ENCODE results near the gene ABCA8. TPM values are rescaled to one million over a fixed set of nuclear protein-coding genes. Genes with fewer than 3 reads are reported as not detected.
"Not testable (repeated sequence)": the region's sequence is repeated elsewhere in the genome, so short reads cannot be mapped to it uniquely, and the experiment has no call there.

Gene ABCA8
- total RNA-seq, 1 donor from 2014 or later, result 34.1 TPM

GRCh38 chr17:68961214-68961882, 6.2 kb upstream of the ABCA8 start:
- Mint-ChIP-seq H3K4me3 (ENCODE audit: unreplicated experiment) (no peak overlapping the region), H3K27me3 (ENCODE audit: unreplicated experiment) (no peaks in the 10 kb centered on the region), H3K36me3 (ENCODE audit: unreplicated experiment) (no peaks in the 10 kb centered on the region), H3K4me1 (ENCODE audit: unreplicated experiment) (peaks cover 1% of the 10 kb centered on the region), H3K27ac (ENCODE audit: unreplicated experiment) (no peak overlapping the region), H3K9me3 (ENCODE audit: unreplicated experiment) (no peaks in the 10 kb centered on the region)
- TF ChIP-seq CTCF (IDR thresholded peaks at IDR 0.05), result no peak
- DNase-seq (ENCODE audit: extremely low spot score, unreplicated experiment), result no peak

GRCh38 chr17:68959117-68959516, 3.9 kb upstream of the ABCA8 start:
- H3K4me1 Mint-ChIP-seq (ENCODE audit: unreplicated experiment), result peaks cover 17% of the 10 kb centered on the region
- not testable (repeated sequence) for H3K36me3 Mint-ChIP-seq (ENCODE audit: unreplicated experiment); DNase-seq (ENCODE audit: extremely low spot score, unreplicated experiment); H3K4me3 Mint-ChIP-seq (ENCODE audit: unreplicated experiment); H3K27ac Mint-ChIP-seq (ENCODE audit: unreplicated experiment); H3K27me3 Mint-ChIP-seq (ENCODE audit: unreplicated experiment); H3K9me3 Mint-ChIP-seq (ENCODE audit: unreplicated experiment)

GRCh38 chr17:68957944-68958343, 2.8 kb upstream of the ABCA8 start:
- Mint-ChIP-seq H3K27ac (ENCODE audit: unreplicated experiment) (no peak overlapping the region), H3K4me1 (ENCODE audit: unreplicated experiment) (peaks cover 26% of the 10 kb centered on the region), H3K9me3 (ENCODE audit: unreplicated experiment) (no peaks in the 10 kb centered on the region), H3K4me3 (ENCODE audit: unreplicated experiment) (no peak overlapping the region), H3K27me3 (ENCODE audit: unreplicated experiment) (no peaks in the 10 kb centered on the region), H3K36me3 (ENCODE audit: unreplicated experiment) (no peaks in the 10 kb centered on the region)
- no peak for TF ChIP-seq CTCF (IDR thresholded peaks at IDR 0.05)
- no peak for DNase-seq (ENCODE audit: extremely low spot score, unreplicated experiment)

GRCh38 chr17:68954146-68954896, 871 bp downstream of the ABCA8 start:
- TF ChIP-seq CTCF (IDR thresholded peaks at IDR 0.05), result no peak
- Mint-ChIP-seq H3K4me1 (ENCODE audit: unreplicated experiment) (peaks cover 28% of the 10 kb centered on the region), H3K36me3 (ENCODE audit: unreplicated experiment) (peaks cover 3% of the 10 kb centered on the region), H3K4me3 (ENCODE audit: unreplicated experiment) (peak overlapping the region; percentile 75), H3K27me3 (ENCODE audit: unreplicated experiment) (no peaks in the 10 kb centered on the region), H3K27ac (ENCODE audit: unreplicated experiment) (peak overlapping the region; percentile 90), H3K9me3 (ENCODE audit: unreplicated experiment) (no peaks in the 10 kb centered on the region)
- DNase-seq (ENCODE audit: extremely low spot score, unreplicated experiment), result no peak

- peaks cover 28% of the 10 kb centered on the region for H3K4me1 Mint-ChIP-seq (ENCODE audit: unreplicated experiment)
- H3K27me3 Mint-ChIP-seq (ENCODE audit: unreplicated experiment), result no peaks in the 10 kb centered on the region
- H3K27ac Mint-ChIP-seq (ENCODE audit: unreplicated experiment), result peak overlapping the region; percentile 90
- peaks cover 5% of the 10 kb centered on the region for H3K36me3 Mint-ChIP-seq (ENCODE audit: unreplicated experiment)
- peak overlapping the region; percentile 59 for H3K4me3 Mint-ChIP-seq (ENCODE audit: unreplicated experiment)
- DNase-seq (ENCODE audit: extremely low spot score, unreplicated experiment), result no peak
- no peaks in the 10 kb centered on the region for H3K9me3 Mint-ChIP-seq (ENCODE audit: unreplicated experiment)
- no peak for TF ChIP-seq CTCF (IDR thresholded peaks at IDR 0.05)
Measured at GRCh38 chr17:68953340-68953997, 1.7 kb downstream of the ABCA8 start.

Measured in osteocyte (in vitro differentiated cells).